ENCODE results near the gene RPL18. TPM values are rescaled to one million over a fixed set of nuclear protein-coding genes. Genes with fewer than 3 reads are reported as not detected.

Gene RPL18
- total RNA-seq, 1 experiment from 2014 or later, result 1,618 TPM

DNA sequence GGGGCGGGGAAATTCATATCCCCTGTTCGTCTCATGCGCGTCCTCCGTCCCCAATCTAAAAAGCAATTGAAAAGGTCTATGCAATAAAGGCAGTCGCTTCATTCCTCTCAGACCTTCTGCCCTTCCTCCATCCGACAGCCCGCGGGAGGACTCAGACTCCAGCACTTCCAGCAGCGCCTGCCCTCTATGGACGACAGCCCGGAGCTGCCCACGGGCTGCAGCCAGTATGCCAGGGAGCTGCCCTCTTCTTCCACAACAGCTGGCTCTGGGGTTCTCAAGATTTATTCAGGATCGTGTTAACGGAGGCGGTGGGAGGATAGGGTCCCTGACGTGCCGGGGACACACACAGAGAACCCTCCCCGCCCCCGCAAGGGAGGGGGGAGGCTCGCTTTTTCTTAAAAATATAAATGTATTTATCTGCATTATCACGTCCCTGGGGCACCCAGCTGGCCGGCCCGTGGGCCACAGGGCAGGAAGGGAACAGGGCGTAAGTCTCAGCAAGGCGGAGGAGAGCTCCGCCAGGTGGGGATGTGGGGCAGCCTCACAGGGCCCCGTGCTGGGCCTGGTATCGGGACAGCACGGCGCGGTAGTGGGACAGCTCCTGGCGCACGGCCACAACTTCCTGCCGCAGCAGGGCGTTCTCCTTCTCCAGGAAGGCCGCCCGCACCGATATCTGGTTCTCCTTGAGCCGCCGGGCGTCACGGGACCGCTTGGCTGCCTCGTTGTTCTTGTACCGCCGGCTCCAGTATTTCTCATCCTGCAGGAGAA is 11.5 kb upstream of the RPL18 start:
- ChIA-PET POLR2A (ENCODE audit: unreplicated experiment) (interaction anchor here (0.5 kb wide), 1 partner anchor 10 kb away, joined by 9 read pairs; no protein-coding TSS in a partner anchor), CTCF (interaction anchor here (0.7 kb wide), 1 partner anchor 11 kb away, joined by 4 read pairs; the partner anchor contains the start of genes RPL18 and SPHK2)
- H3K79me2 ChIP-seq (ENCODE audit: low read depth), result no peaks in the 10 kb centered on the region; the same call in 1 of the 2 replicates
- H3K27me3 ChIP-seq (ENCODE audit: insufficient read depth, low read depth), result no peaks in the 10 kb centered on the region
- H3K4me2 ChIP-seq, result no peak overlapping the region
- H3K27ac ChIP-seq, result no peak overlapping the region
- no peaks in the 10 kb centered on the region; the same call in 1 of the 2 replicates for H3K36me3 ChIP-seq (ENCODE audit: low read depth)
- intact Hi-C loops (cut with micrococcal nuclease; ENCODE audit: unreplicated experiment), result no loop called here
- peaks cover 45% of the 10 kb centered on the region for H3K4me1 ChIP-seq (replicated peaks; ENCODE audit: insufficient read depth)
- no peak for DNase-seq
- no TSS peak for BruUV-seq (replicated peaks)
- H2AFZ ChIP-seq, result no peak overlapping the region
- H4K20me1 ChIP-seq (ENCODE audit: insufficient read depth), result no peaks in the 10 kb centered on the region
- H3K9me3 ChIP-seq (ENCODE audit: insufficient read depth, low read depth), result no peaks in the 10 kb centered on the region
- no peak overlapping the region for H3K4me3 ChIP-seq
- peaks cover 76% of the 10 kb centered on the region for H3F3A ChIP-seq (ENCODE audit: insufficient read depth, low read depth)
- TF ChIP-seq, protein P1, sequence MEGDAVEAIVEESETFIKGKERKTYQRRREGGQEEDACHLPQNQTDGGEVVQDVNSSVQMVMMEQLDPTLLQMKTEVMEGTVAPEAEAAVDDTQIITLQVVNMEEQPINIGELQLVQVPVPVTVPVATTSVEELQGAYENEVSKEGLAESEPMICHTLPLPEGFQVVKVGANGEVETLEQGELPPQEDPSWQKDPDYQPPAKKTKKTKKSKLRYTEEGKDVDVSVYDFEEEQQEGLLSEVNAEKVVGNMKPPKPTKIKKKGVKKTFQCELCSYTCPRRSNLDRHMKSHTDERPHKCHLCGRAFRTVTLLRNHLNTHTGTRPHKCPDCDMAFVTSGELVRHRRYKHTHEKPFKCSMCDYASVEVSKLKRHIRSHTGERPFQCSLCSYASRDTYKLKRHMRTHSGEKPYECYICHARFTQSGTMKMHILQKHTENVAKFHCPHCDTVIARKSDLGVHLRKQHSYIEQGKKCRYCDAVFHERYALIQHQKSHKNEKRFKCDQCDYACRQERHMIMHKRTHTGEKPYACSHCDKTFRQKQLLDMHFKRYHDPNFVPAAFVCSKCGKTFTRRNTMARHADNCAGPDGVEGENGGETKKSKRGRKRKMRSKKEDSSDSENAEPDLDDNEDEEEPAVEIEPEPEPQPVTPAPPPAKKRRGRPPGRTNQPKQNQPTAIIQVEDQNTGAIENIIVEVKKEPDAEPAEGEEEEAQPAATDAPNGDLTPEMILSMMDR (conservative IDR thresholded peaks at IDR 0.05), result no peak
- TF ChIP-seq EZH2 (IDR thresholded peaks at IDR 0.05; ENCODE audit: low read depth), result no peak
- H3K9me2 ChIP-seq (ENCODE audit: insufficient read depth), result no peaks in the 10 kb centered on the region

DNA sequence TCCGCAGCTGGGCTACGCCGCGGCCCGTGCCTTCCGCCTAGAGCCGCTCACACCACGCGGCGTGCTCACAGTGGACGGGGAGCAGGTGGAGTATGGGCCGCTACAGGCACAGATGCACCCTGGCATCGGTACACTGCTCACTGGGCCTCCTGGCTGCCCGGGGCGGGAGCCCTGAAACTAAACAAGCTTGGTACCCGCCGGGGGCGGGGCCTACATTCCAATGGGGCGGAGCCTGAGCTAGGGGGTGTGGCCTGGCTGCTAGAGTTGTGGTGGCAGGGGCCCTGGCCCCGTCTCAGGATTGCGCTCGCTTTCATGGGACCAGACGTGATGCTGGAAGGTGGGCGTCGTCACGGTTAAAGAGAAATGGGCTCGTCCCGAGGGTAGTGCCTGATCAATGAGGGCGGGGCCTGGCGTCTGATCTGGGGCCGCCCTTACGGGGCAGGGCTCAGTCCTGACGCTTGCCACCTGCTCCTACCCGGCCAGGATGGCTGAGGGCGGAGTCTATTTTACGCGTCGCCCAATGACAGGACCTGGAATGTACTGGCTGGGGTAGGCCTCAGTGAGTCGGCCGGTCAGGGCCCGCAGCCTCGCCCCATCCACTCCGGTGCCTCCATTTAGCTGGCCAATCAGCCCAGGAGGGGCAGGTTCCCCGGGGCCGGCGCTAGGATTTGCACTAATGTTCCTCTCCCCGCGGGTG is 10.8 kb upstream of the RPL18 start:
- no peaks in the 10 kb centered on the region for H4K20me1 ChIP-seq (ENCODE audit: insufficient read depth)
- H3K4me1 ChIP-seq (replicated peaks; ENCODE audit: insufficient read depth), result peaks cover 39% of the 10 kb centered on the region
- no peaks in the 10 kb centered on the region for H3K27me3 ChIP-seq (ENCODE audit: insufficient read depth, low read depth)
- intact Hi-C loops (cut with micrococcal nuclease; ENCODE audit: unreplicated experiment), result no loop called here
- TF ChIP-seq, protein P1 (conservative IDR thresholded peaks at IDR 0.05), result no peak
- no peak for TF ChIP-seq EZH2 (IDR thresholded peaks at IDR 0.05; ENCODE audit: low read depth)
- H3K79me2 ChIP-seq (ENCODE audit: low read depth), result no peaks in the 10 kb centered on the region; the same call in 1 of the 2 replicates
- no peaks in the 10 kb centered on the region; the same call in 1 of the 2 replicates for H3K36me3 ChIP-seq (ENCODE audit: low read depth)
- H3K9me2 ChIP-seq (ENCODE audit: insufficient read depth), result no peaks in the 10 kb centered on the region
- no peaks in the 10 kb centered on the region for H3K9me3 ChIP-seq (ENCODE audit: insufficient read depth, low read depth)
- no peak for DNase-seq
- peaks cover 77% of the 10 kb centered on the region for H3F3A ChIP-seq (ENCODE audit: insufficient read depth, low read depth)
- H2AFZ ChIP-seq, result no peak overlapping the region
- H3K4me2 ChIP-seq, result no peak overlapping the region
- CTCF ChIA-PET, result no interaction called here
- BruUV-seq (replicated peaks), result no TSS peak
- H3K4me3 ChIP-seq, result no peak overlapping the region
- POLR2A ChIA-PET (ENCODE audit: unreplicated experiment), result interaction anchor here (0.5 kb wide), 1 partner anchor 11 kb away, joined by 9 read pairs; no protein-coding TSS in a partner anchor
- no peak overlapping the region for H3K27ac ChIP-seq

DNA sequence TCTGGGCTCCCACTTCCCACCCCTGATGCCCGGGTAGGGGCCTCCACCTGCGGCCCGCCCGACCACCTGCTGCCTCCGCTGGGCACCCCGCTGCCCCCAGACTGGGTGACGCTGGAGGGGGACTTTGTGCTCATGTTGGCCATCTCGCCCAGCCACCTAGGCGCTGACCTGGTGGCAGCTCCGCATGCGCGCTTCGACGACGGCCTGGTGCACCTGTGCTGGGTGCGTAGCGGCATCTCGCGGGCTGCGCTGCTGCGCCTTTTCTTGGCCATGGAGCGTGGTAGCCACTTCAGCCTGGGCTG is 10.3 kb upstream of the RPL18 start:
- no TSS peak for BruUV-seq (replicated peaks)
- H4K20me1 ChIP-seq (ENCODE audit: insufficient read depth), result no peaks in the 10 kb centered on the region
- DNase-seq, result no peak
- H3K9me2 ChIP-seq (ENCODE audit: insufficient read depth), result no peaks in the 10 kb centered on the region
- ChIA-PET POLR2A (ENCODE audit: unreplicated experiment) (interaction anchor here (0.6 kb wide), 1 partner anchor 278 kb away, joined by 5 read pairs; no protein-coding TSS in a partner anchor), CTCF (no interaction called here)
- no peaks in the 10 kb centered on the region; the same call in 1 of the 2 replicates for H3K36me3 ChIP-seq (ENCODE audit: low read depth)
- H3F3A ChIP-seq (ENCODE audit: insufficient read depth, low read depth), result peaks cover 76% of the 10 kb centered on the region
- no peaks in the 10 kb centered on the region for H3K9me3 ChIP-seq (ENCODE audit: insufficient read depth, low read depth)
- H3K4me3 ChIP-seq, result no peak overlapping the region
- intact Hi-C loops (cut with micrococcal nuclease; ENCODE audit: unreplicated experiment), result no loop called here
- no peaks in the 10 kb centered on the region for H3K27me3 ChIP-seq (ENCODE audit: insufficient read depth, low read depth)
- H3K79me2 ChIP-seq (ENCODE audit: low read depth), result no peaks in the 10 kb centered on the region; the same call in 1 of the 2 replicates
- H3K27ac ChIP-seq, result no peak overlapping the region
- H3K4me1 ChIP-seq (replicated peaks; ENCODE audit: insufficient read depth), result peaks cover 36% of the 10 kb centered on the region
- H3K4me2 ChIP-seq, result no peak overlapping the region
- H2AFZ ChIP-seq, result no peak overlapping the region
- TF ChIP-seq, protein P1 (conservative IDR thresholded peaks at IDR 0.05), result no peak
- no peak for TF ChIP-seq EZH2 (IDR thresholded peaks at IDR 0.05; ENCODE audit: low read depth)

All from PC-9 (cell line).